ENCODE measurements around the gene MAPKAPK5. TPM values are rescaled to one million over a fixed set of nuclear protein-coding genes. Genes with fewer than 3 reads are reported as not detected.

The MAPKAPK5 gene
- total RNA-seq, 1 experiment from 2014 or later = 85.7 TPM

- WGBS (ENCODE audit: extremely low coverage, insufficient read length, low lambda C conversion rate) = no CpG with 5 or more reads among the region's 2 CpGs
- Histone ChIP-seq H2BK5ac (ENCODE audit: insufficient read length, low read length) (no peak overlapping the region), H4K20me1 (ENCODE audit: control insufficient read depth, insufficient read depth, insufficient read length) (no peaks in the 10 kb centered on the region), H4K5ac (ENCODE audit: insufficient read length, low read depth, low read length) (no peak overlapping the region), H3K23ac (ENCODE audit: insufficient read length, low read depth, low read length) (no peak overlapping the region), H2AFZ (ENCODE audit: low read length) (no peak overlapping the region), H3K79me1 (ENCODE audit: insufficient read depth, low read depth, low read length, poor library complexity, severe bottlenecking) (peaks cover 13% of the 10 kb centered on the region), H3K14ac (ENCODE audit: insufficient read depth, low read length) (no peak overlapping the region), H3K4me2 (ENCODE audit: insufficient read depth, insufficient read length, low read length) (no peak overlapping the region), H3K9me3 (ENCODE audit: control insufficient read depth, low read depth, low read length) (no peaks in the 10 kb centered on the region), H2BK15ac (ENCODE audit: low read depth, low read length) (no peak overlapping the region), H3K9ac (ENCODE audit: extremely low read depth, insufficient read length, low read length) (no peak overlapping the region), H3K4me1 (ENCODE audit: insufficient read depth, low read length) (no peaks in the 10 kb centered on the region), H3K27ac (ENCODE audit: insufficient read length, low read depth, low read length) (no peak overlapping the region), H2BK12ac (ENCODE audit: insufficient read length, low read depth, low read length) (no peak overlapping the region), H3K27me3 (ENCODE audit: insufficient read depth, low read length) (no peaks in the 10 kb centered on the region), H3T11ph (ENCODE audit: low read length) (no peak overlapping the region), H3K4ac (ENCODE audit: low read depth, low read length) (no peak overlapping the region), H2BK120ac (ENCODE audit: low read depth, low read length, poor library complexity, severe bottlenecking) (no peak overlapping the region), H3K23me2 (ENCODE audit: insufficient read length, low read depth, low read length, poor library complexity, severe bottlenecking) (no peaks in the 10 kb centered on the region), H2BK20ac (ENCODE audit: low read depth, low read length, poor library complexity, severe bottlenecking) (no peak overlapping the region), H3K79me2 (ENCODE audit: insufficient read depth, low read length) (peaks cover 28% of the 10 kb centered on the region; the same call in 1 of the 2 replicates), H3K56ac (ENCODE audit: insufficient read length, low read depth, low read length) (no peak overlapping the region), H3K18ac (ENCODE audit: insufficient read length, low read depth, low read length) (no peak overlapping the region), H4K91ac (ENCODE audit: insufficient read length, low read depth, low read length) (no peak overlapping the region), H2AK5ac (ENCODE audit: insufficient read length, low read length) (no peak overlapping the region), H4K8ac (replicated peaks; ENCODE audit: insufficient read length, low read depth, low read length) (no peak overlapping the region)
- no peaks in the 10 kb centered on the region for H3K4me1 Mint-ChIP-seq
- H3K4me3 Mint-ChIP-seq = no peak overlapping the region
- no peaks in the 10 kb centered on the region for H3K9me3 Mint-ChIP-seq
- TF ChIP-seq, protein P1, sequence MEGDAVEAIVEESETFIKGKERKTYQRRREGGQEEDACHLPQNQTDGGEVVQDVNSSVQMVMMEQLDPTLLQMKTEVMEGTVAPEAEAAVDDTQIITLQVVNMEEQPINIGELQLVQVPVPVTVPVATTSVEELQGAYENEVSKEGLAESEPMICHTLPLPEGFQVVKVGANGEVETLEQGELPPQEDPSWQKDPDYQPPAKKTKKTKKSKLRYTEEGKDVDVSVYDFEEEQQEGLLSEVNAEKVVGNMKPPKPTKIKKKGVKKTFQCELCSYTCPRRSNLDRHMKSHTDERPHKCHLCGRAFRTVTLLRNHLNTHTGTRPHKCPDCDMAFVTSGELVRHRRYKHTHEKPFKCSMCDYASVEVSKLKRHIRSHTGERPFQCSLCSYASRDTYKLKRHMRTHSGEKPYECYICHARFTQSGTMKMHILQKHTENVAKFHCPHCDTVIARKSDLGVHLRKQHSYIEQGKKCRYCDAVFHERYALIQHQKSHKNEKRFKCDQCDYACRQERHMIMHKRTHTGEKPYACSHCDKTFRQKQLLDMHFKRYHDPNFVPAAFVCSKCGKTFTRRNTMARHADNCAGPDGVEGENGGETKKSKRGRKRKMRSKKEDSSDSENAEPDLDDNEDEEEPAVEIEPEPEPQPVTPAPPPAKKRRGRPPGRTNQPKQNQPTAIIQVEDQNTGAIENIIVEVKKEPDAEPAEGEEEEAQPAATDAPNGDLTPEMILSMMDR (conservative IDR thresholded peaks at IDR 0.05) = no peak
- peak overlapping the region in 2 of 3 experiments; percentile 4 to 84; a peak in 3 of 7 replicates for H3K27ac Mint-ChIP-seq
- no peaks in the 10 kb centered on the region for H3K27me3 Mint-ChIP-seq (ENCODE audit: low read depth)
- no peak for DNase-seq
- peaks cover 20 to 32% (median 30%) of the 10 kb centered on the region in 3 experiments; a peak in 6 of 7 replicates for H3K36me3 Mint-ChIP-seq (ENCODE audit: insufficient read depth in 1 of 3, low read depth in 3 of 3)
These were observed 8.5 kb downstream of the MAPKAPK5 start for GRCh38 chr12:111850526-111850925.

All from H9 (cell line).